Right lobe of liver (tissue), 4 donors: Measurements from ENCODE around the gene GSN.

Experiments used
- POLR2A ChIP-seq: fragments of 450-650 bp; IDR thresholded peaks from one replicate; pipeline ENCODE4 v1.6.1; 2017; ENCODE audit warnings: antibody characterized with exemption, mild to moderate bottlenecking
- TF ChIP-seq, protein P1 (sequence below), 4 donors: fragments of 200-600 bp in 3 of 4; fragments of 450-650 bp in 1 of 4; IDR thresholded peaks; one replicate each; pipeline versions ENCODE4 v1.5.1 to v1.8.0; 2016 to 2022; ENCODE audit warnings: antibody characterized with exemption in 4 of 4, mild to moderate bottlenecking in 2 of 4
- donor health status: DM: no; HTN: no; CAD: no.
- donor health status: DM: no; HTN: no; CAD: no.
- donor health status: DM: no; HTN: yes; CAD: no.

DNA sequence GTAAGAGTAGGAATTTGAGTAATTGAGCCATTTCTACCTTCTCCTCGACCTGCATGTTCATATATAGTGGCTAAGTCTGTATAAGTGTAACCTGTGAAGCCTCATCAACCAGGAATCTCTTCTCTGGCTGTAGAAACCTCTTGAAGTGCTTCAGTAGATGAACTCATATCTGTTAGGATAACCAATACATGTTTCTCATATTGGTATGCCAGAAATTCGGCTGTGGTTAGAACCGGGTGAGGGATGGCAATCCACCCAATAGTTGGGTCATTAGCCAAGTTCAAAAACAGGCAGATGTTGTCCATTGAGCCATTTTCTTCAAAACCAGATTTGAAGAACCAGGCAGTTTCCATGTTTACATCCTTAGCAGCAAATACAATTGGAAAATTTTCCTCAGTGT, 28.9 kb upstream of the GSN start:
- no peak for TF ChIP-seq POLR2A
- TF ChIP-seq, protein P1, sequence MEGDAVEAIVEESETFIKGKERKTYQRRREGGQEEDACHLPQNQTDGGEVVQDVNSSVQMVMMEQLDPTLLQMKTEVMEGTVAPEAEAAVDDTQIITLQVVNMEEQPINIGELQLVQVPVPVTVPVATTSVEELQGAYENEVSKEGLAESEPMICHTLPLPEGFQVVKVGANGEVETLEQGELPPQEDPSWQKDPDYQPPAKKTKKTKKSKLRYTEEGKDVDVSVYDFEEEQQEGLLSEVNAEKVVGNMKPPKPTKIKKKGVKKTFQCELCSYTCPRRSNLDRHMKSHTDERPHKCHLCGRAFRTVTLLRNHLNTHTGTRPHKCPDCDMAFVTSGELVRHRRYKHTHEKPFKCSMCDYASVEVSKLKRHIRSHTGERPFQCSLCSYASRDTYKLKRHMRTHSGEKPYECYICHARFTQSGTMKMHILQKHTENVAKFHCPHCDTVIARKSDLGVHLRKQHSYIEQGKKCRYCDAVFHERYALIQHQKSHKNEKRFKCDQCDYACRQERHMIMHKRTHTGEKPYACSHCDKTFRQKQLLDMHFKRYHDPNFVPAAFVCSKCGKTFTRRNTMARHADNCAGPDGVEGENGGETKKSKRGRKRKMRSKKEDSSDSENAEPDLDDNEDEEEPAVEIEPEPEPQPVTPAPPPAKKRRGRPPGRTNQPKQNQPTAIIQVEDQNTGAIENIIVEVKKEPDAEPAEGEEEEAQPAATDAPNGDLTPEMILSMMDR (IDR thresholded peaks at IDR 0.05): no peak
